Activated T-helper 1 cell treated with Interleukin-2 at 50 U/mL for 16 hours (primary cell): Measurements from ENCODE around the gene CD93.

Experiments
- DNase-seq: peaks from one replicate; pipeline ENCODE4 v3.0.0-alpha.2; 2020; ENCODE audit warnings: low read depth

The CD93 gene

GRCh38 chr20:23082846-23083552 is 3.1 kb downstream of the CD93 start:
- no peak for DNase-seq

DNA sequence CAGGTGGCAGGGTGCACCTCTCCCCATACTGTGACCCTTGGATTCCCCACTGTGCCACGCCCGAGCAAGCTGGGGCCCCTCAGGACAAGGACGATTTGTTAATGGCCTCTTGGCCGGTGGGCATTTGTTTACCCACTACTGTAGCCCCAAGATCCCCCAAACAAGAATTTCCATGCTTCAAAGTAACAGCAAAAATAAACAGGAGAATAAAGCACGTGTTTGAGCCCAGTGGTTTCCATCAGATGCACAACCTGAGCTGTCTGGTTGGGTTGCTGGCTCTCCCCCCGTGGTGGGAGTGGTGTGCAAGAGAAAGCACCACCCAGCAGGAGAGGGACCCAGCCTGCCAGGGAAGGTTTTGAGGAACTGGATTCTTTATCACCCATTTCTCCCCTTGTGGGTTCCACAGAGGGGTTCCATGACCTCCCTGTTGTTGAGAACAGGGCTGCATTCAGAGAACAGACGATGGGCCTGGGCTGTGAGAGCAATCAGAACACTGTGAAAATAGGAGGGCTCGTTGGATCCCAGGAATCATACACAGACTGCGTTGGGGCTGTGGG is 4.8 kb downstream of the CD93 start:
- DNase-seq, result no peak

DNA sequence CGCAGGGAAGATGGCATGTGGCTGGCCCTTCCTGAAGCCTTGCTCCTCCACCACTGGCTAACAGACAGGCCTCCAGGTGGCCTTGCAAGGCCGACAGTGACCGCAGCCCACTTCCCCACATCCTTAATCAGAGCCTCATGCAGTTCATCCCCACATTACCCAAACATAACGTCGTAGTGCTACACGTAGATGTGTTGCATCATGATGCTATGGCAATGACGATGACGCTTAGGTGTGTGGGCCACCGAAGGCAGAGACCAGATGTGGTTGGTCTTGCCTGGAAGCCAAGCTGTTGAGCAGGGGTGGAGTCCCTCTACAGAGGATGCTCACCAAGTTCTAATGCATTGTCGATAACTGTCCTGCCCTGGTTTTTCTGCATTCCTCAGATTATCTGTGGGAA is 5.6 kb downstream of the CD93 start:
- DNase-seq, result no peak

DNA sequence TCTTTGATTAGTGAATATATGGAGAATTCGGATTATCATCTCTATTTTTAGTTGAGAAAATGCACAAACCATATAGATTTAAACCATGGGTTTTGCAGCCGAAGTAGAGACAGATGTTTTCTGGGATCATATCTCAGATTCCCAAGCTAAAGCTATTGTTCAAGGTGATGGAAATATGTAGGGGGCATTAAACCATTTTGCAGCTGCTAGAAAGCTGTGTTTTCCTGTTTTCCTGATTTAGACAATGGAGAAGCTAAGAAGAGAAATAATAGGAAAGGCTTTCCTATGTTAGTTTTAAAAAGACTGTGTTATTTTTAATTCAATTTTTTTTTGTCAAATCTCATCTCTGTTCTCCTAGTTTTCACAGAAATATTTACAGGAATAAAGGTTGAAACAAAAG is 6.2 kb downstream of the CD93 start:
- no peak for DNase-seq

GRCh38 chr20:23079016-23079351 is 7.1 kb downstream of the CD93 start:
- DNase-seq, result no peak

- no peak for DNase-seq
These were observed 7.6 kb downstream of the CD93 start for GRCh38 chr20:23078351-23079015.

- DNase-seq, result no peak
These were observed 8.8 kb downstream of the CD93 start for GRCh38 chr20:23077277-23077676.

GRCh38 chr20:23074052-23074451 is 12.1 kb downstream of the CD93 start:
- DNase-seq, result no peak

- no peak for DNase-seq
These were observed 13.1 kb downstream of the CD93 start for GRCh38 chr20:23072892-23073586.

DNA sequence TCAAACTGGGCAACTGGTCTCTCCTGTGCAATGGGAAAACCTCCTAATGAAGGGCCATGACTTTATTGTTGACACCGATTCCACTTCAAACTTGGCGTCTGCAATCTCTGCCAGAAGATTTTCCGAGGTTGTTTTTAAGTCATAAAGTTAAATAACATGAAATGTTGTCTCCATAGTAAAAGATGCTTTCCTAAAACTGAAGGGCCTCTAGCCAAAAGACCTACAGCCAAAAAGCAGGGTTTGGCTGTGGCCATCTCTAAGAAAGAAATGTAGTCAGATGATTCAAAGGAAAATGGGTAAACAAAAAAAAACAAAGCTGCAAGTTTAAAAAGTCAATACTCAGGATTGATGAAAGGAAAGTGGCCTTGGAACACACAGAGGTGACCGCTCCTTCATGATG is 14.1 kb downstream of the CD93 start:
- DNase-seq, result no peak

GRCh38 chr20:23071398-23071797 is 14.7 kb downstream of the CD93 start:
- DNase-seq, result no peak

GRCh38 chr20:23069108-23069507 is 17.0 kb downstream of the CD93 start:
- no peak for DNase-seq

- DNase-seq, result no peak
These were observed 17.8 kb downstream of the CD93 start for GRCh38 chr20:23068283-23068682.

DNA sequence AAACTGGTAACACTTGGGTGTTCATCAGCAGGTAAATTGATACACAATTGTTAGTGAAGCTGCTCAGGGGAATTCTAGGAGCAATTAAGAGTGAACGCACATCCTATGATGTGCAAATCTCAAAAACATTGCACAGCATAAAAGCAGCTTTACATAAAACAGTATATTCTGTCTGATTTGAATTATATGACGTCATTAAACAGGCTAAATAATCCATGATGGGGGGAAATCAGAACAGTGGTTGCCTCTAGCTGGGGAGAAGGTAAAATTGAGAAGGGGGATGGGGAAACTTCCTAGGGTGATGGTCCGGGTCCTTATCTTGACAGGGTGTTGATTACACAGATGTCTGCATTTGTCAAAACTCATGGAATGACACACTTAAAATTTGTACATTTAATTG is 19.4 kb downstream of the CD93 start:
- DNase-seq, result no peak

- DNase-seq, result no peak
These were observed 20.6 kb downstream of the CD93 start for GRCh38 chr20:23065266-23066201.

DNA sequence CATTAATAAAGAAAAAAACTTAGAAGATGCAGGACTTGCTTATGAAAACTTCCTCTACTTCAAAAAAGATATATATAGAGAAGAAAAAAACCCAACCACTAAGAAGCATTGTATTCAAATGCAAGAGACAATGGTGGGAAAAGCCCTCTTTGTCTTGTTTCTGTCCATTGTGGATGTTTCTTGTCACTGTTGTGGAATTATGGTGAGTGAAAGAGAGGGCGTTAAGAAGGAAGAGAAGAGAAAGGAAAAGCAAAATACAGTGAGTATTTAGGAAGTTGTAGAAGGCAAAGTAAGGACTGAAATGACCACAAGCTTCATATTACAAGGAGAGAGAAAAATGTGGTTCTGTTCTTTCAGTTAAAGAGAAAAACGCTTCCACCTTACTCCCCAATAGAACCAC is 22.5 kb downstream of the CD93 start:
- no peak for DNase-seq

- DNase-seq, result no peak
These were observed 23.0 kb downstream of the CD93 start for GRCh38 chr20:23063168-23063567.

GRCh38 chr20:23062632-23063031 is 23.5 kb downstream of the CD93 start:
- DNase-seq, result no peak

DNA sequence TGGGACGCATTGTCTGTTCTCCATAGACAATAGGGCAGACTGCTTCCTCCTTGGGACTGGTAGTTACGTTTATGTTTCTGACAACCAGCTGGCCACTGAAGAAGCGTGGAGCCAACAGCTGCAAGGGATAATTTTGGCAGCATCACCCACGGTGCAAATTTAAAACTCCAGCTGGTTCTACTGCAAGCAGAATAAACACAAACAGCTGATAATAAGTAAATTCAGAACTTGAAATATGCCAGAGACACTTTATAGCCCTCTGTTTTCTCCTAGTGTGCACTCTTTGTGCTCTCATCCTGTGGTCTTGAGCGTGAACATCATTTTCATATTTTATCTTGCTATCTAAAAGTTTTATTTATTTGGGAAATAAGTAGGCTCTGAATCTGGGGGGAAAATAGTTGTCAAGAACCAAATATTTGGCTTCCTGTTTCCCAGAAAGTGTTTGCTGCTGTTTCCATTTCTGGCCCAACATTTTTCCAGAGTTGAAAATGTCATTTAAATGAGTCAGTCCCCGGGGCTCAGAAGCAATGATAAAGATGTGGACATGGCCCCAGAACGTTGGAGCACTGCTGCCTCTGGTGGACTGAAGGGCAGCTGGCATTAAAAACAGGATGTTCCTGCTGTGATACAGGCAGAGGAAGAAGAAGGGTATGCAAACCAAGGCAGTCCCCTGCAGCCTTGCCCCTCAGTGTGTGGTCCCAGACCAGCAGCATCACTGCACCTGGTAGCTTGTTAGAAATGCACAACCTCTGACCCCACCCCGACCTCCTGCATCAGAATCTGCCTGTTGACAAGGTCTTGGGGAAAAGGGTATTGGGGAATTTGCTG is 24.2 kb downstream of the CD93 start:
- DNase-seq, result no peak

DNA sequence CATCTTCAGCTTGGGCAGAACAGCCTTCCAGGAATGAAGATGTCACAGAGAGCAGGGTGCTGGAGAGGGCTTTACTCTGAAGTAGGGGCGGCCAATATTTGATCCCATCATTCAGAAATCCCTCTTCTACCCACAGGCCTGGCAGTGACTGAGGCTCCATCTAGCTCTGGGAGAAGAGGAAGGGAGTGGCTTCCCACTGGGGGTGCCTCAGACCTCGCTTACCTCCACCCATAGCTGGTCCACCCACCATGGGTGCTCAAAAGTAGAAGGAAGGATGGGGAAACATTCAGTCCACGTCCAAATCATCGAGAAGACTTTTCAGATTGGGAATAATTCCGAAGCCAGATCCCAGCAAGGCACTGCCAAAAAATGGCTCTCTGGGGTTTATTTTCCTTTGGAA is 24.9 kb downstream of the CD93 start:
- no peak for DNase-seq

GRCh38 chr20:23060629-23061028 is 25.5 kb downstream of the CD93 start:
- DNase-seq, result no peak
